IPS-NIHi11 (cell line): ENCODE data around the gene OTUB1.
A peak's percentile ranks its signal among the peaks of the same experiment; 100 is the strongest.

Experiments
- DNase-seq: peaks from one replicate; pipeline ENCODE4 v3.0.0; 2012; ENCODE audit warnings: mixed read lengths, low spot score

OTUB1 gene

GRCh38 chr11:64025205-64025604 is 39.0 kb downstream of the OTUB1 start:
- DNase-seq, result peak; percentile 55

- DNase-seq, result no peak
Observed at GRCh38 chr11:64026575-64027205, 40.5 kb downstream of the OTUB1 start.

- DNase-seq, result no peak
Observed at GRCh38 chr11:64027651-64028397, 41.6 kb downstream of the OTUB1 start.

- DNase-seq, result peak; percentile 83
Observed at GRCh38 chr11:64028398-64029115, 42.3 kb downstream of the OTUB1 start.

- no peak for DNase-seq
Observed at GRCh38 chr11:64029773-64030172, 43.5 kb downstream of the OTUB1 start.

GRCh38 chr11:64031001-64031400 is 44.8 kb downstream of the OTUB1 start:
- no peak for DNase-seq

- no peak for DNase-seq
Observed at GRCh38 chr11:64032050-64032449, 45.8 kb downstream of the OTUB1 start.

- DNase-seq, result no peak
Observed at GRCh38 chr11:64034411-64034811, 48.2 kb downstream of the OTUB1 start.

GRCh38 chr11:64035081-64035524 is 48.9 kb downstream of the OTUB1 start:
- no peak for DNase-seq

GRCh38 chr11:64035576-64035975 is 49.3 kb downstream of the OTUB1 start, which contains the start of gene FLRT1:
Gene FLRT1, plus strand, starts transcription at chr11:64035931. Its CDS starts 80,337 bp downstream, at chr11:64116268.
- peak; percentile 55 for DNase-seq

GRCh38 chr11:64036087-64037026 is 50.1 kb downstream of the OTUB1 start:
- DNase-seq, result peak; percentile 68

- DNase-seq, result no peak
Observed at GRCh38 chr11:64037027-64037634, 50.9 kb downstream of the OTUB1 start.

- no peak for DNase-seq
Observed at GRCh38 chr11:64038500-64038899, 52.3 kb downstream of the OTUB1 start.

- no peak for DNase-seq
Observed at GRCh38 chr11:64039012-64039665, 52.9 kb downstream of the OTUB1 start.

GRCh38 chr11:64040684-64041322 is 54.6 kb downstream of the OTUB1 start:
- DNase-seq, result peak; percentile 83

- no peak for DNase-seq
Observed at GRCh38 chr11:64041846-64042245, 55.6 kb downstream of the OTUB1 start.

GRCh38 chr11:64042301-64042700 is 56.1 kb downstream of the OTUB1 start:
- DNase-seq, result no peak

GRCh38 chr11:64043545-64043944 is 57.3 kb downstream of the OTUB1 start:
- DNase-seq, result no peak

GRCh38 chr11:64044730-64045393 is 58.6 kb downstream of the OTUB1 start:
- no peak for DNase-seq

GRCh38 chr11:64045700-64046099 is 59.5 kb downstream of the OTUB1 start:
- no peak for DNase-seq
